GM12864 (cell line): ENCODE results near the gene GOLGA3.
"Not testable (repeated sequence)": the region's sequence is repeated elsewhere in the genome, so short reads cannot be mapped to it uniquely, and the experiment has no call there.

Experiments
- DNase-seq: peaks from one replicate; pipeline ENCODE4 v3.0.0-alpha.2; 2011; ENCODE audit warnings: low read depth
- H3K4me3 ChIP-seq: 2 replicates; pipeline ENCODE4 v1.5.1; 2011; ENCODE audit warnings: mild to moderate bottlenecking, low read depth, low read length, control low read depth
- TF ChIP-seq, protein P1 (sequence below): IDR thresholded peaks from 2 replicates; pipeline ENCODE4 v1.5.1; 2011; ENCODE audit warnings: low read depth, mild to moderate bottlenecking, moderate library complexity, low read length, control low read depth, inconsistent platforms; ENCODE audit errors: missing control alignments

GOLGA3 gene

GRCh38 chr12:132852496-132852895 lies 23.8 kb upstream of the GOLGA3 start:
- TF ChIP-seq, protein P1, sequence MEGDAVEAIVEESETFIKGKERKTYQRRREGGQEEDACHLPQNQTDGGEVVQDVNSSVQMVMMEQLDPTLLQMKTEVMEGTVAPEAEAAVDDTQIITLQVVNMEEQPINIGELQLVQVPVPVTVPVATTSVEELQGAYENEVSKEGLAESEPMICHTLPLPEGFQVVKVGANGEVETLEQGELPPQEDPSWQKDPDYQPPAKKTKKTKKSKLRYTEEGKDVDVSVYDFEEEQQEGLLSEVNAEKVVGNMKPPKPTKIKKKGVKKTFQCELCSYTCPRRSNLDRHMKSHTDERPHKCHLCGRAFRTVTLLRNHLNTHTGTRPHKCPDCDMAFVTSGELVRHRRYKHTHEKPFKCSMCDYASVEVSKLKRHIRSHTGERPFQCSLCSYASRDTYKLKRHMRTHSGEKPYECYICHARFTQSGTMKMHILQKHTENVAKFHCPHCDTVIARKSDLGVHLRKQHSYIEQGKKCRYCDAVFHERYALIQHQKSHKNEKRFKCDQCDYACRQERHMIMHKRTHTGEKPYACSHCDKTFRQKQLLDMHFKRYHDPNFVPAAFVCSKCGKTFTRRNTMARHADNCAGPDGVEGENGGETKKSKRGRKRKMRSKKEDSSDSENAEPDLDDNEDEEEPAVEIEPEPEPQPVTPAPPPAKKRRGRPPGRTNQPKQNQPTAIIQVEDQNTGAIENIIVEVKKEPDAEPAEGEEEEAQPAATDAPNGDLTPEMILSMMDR: no peak
- H3K4me3 ChIP-seq: no peak overlapping the region
- no peak for DNase-seq

- H3K4me3 ChIP-seq: no peak overlapping the region
- TF ChIP-seq, protein P1: no peak
- no peak for DNase-seq
Observed at GRCh38 chr12:132851465-132851864, 22.8 kb upstream of the GOLGA3 start.

- H3K4me3 ChIP-seq: no peak overlapping the region
- DNase-seq: no peak
- TF ChIP-seq, protein P1: no peak
Observed at GRCh38 chr12:132850291-132850690, 21.6 kb upstream of the GOLGA3 start.

- TF ChIP-seq, protein P1: no peak
- no peak for DNase-seq
- H3K4me3 ChIP-seq: no peak overlapping the region
Observed at GRCh38 chr12:132848521-132848920, 19.9 kb upstream of the GOLGA3 start.

- no peak overlapping the region for H3K4me3 ChIP-seq
- TF ChIP-seq, protein P1: no peak
- DNase-seq: no peak
Observed at GRCh38 chr12:132847363-132848356, 19.0 kb upstream of the GOLGA3 start.

DNA sequence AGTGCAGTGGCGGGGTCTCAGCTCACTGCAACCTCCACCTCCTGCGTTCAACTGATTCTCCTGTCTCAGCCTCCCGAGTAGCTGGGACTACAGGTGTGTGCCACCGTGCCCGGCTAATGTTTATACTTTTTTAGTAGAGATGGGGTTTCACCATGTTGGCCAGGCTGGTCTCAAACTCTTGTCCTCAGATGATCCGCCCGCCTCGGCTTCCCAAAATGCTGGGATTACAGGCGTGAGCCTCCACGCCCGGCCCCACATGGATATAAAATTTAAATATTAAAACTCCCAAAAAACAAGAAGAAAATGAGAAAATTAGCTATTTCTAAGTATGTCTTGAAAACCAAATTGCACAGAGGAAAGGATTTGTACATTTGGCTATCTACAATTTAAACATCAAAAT lies 16.0 kb upstream of the GOLGA3 start:
- not testable (repeated sequence) for DNase-seq, H3K4me3 ChIP-seq

- no peak overlapping the region for H3K4me3 ChIP-seq
- TF ChIP-seq, protein P1: no peak
- no peak for DNase-seq
Observed at GRCh38 chr12:132842449-132843045, 13.9 kb upstream of the GOLGA3 start.
